ENCODE results near the gene TTLL7. TPM values are rescaled to one million over a fixed set of nuclear protein-coding genes. Genes with fewer than 3 reads are reported as not detected.

TTLL7 gene
- total RNA-seq, 2 experiments from 2014 or later, result not detected

DNA sequence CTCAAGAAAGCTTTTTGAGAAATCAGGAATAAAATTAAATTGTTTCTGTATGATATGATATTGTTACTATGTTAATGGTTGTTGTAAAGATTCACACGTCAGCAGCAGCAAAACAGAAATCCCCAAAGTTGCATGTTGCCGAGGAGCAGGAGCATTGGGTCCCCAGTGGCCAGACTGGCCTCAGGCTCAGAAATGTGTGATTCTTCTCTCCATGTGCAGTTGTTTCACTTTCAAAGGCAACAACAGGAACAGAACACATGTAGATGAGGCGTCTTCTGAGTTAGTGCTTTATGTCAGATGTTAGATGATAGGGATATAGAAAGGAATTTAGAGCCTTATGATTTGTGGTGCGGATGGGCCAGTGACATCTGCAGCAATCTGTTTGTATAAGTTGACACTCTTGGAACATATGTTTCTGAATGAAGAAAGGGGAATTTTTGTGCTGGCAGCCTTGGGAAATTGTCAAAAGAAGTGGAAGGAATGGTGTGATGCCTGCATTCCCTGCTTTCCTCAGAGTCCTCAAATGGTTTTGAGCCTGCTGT, 2.1 kb upstream of the TTLL7 start:
- no peak overlapping the region for H3K27ac Mint-ChIP-seq
- Histone ChIP-seq H3K4me3 (ENCODE audit: low read length) (no peak overlapping the region), H3K4me1 (ENCODE audit: insufficient read depth, low read length) (peaks cover 18% of the 10 kb centered on the region), H3K27ac (ENCODE audit: low read depth in 1 of 2, low read length in 2 of 2) (no peak overlapping the region), H3K27me3 (ENCODE audit: control insufficient read depth in 1 of 2, insufficient read depth in 2 of 2, low read length in 2 of 2) (peaks cover 34 to 48% of the 10 kb centered on the region in 2 experiments), H3K9me3 (ENCODE audit: control insufficient read depth in 1 of 2, insufficient read depth in 1 of 2, low read length in 2 of 2) (peaks cover 0 to 8% of the 10 kb centered on the region in 2 experiments), H3K36me3 (ENCODE audit: insufficient read depth, low read length) (no peaks in the 10 kb centered on the region)
- no peak overlapping the region for H3K4me3 Mint-ChIP-seq
- no peaks in the 10 kb centered on the region for H3K36me3 Mint-ChIP-seq (ENCODE audit: low read depth)
- ChIA-PET CTCF (no interaction called here), POLR2A (no interaction called here)
- ATAC-seq (ENCODE audit: poor library complexity), result no peak
- TF ChIP-seq, protein P1, sequence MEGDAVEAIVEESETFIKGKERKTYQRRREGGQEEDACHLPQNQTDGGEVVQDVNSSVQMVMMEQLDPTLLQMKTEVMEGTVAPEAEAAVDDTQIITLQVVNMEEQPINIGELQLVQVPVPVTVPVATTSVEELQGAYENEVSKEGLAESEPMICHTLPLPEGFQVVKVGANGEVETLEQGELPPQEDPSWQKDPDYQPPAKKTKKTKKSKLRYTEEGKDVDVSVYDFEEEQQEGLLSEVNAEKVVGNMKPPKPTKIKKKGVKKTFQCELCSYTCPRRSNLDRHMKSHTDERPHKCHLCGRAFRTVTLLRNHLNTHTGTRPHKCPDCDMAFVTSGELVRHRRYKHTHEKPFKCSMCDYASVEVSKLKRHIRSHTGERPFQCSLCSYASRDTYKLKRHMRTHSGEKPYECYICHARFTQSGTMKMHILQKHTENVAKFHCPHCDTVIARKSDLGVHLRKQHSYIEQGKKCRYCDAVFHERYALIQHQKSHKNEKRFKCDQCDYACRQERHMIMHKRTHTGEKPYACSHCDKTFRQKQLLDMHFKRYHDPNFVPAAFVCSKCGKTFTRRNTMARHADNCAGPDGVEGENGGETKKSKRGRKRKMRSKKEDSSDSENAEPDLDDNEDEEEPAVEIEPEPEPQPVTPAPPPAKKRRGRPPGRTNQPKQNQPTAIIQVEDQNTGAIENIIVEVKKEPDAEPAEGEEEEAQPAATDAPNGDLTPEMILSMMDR (IDR thresholded peaks at IDR 0.05), result no peak
- peaks cover 82% of the 10 kb centered on the region for H3K27me3 Mint-ChIP-seq
- H3K4me1 Mint-ChIP-seq (ENCODE audit: low read depth), result peaks cover 18% of the 10 kb centered on the region
- no peak for DNase-seq
- intact Hi-C loops (cut with DNase I, micrococcal nuclease), result no loop called here
- H3K9me3 Mint-ChIP-seq, result no peaks in the 10 kb centered on the region

DNA sequence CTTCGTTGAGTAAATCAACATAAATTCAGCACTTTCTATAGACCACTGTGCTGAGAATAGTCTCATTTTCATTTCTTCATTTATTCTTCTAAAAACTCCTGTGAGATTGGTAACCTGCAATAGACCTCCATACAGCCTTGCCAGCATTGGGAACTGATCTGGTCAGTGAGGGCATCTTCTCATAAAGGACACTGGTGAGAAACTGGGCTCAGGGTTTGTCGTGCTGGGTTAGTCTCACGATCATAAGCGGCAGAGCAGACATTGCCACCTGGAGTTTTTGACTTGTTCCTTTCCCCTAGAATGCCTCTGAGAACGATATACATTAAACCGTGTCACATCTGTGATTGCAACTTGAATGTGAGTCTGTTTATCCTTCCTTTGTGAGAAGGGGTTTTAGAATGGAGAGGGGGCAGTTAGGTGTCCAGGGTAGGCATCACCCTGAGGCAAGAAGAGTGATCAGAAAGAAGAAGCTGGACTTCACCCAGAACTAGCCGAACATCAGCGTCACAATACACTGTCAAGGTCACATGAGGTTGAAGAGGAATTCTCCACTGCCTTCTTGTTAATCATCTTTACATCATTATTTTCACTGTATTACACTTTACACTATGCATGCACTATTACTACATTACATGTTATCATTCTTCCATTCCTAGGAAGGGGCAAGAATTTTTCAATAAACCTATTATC, 1.4 kb upstream of the TTLL7 start:
- peak overlapping the region; percentile 34 for H3K4me3 Mint-ChIP-seq
- ChIA-PET CTCF (no interaction called here), POLR2A (no interaction called here)
- no peak overlapping the region for H3K27ac Mint-ChIP-seq
- Histone ChIP-seq H3K4me3 (ENCODE audit: low read length) (no peak overlapping the region), H3K4me1 (ENCODE audit: insufficient read depth, low read length) (peaks cover 18% of the 10 kb centered on the region), H3K27me3 (ENCODE audit: control insufficient read depth in 1 of 2, insufficient read depth in 2 of 2, low read length in 2 of 2) (peaks cover 34 to 50% of the 10 kb centered on the region in 2 experiments), H3K36me3 (ENCODE audit: insufficient read depth, low read length) (no peaks in the 10 kb centered on the region), H3K9me3 (ENCODE audit: control insufficient read depth in 1 of 2, insufficient read depth in 1 of 2, low read length in 2 of 2) (peaks cover 0 to 8% of the 10 kb centered on the region in 2 experiments), H3K27ac (ENCODE audit: low read depth in 1 of 2, low read length in 2 of 2) (no peak overlapping the region)
- no peaks in the 10 kb centered on the region for H3K9me3 Mint-ChIP-seq
- H3K27me3 Mint-ChIP-seq, result peaks cover 76% of the 10 kb centered on the region
- DNase-seq (no peak), ATAC-seq (ENCODE audit: poor library complexity) (no peak)
- TF ChIP-seq, protein P1 (IDR thresholded peaks at IDR 0.05), result no peak
- H3K4me1 Mint-ChIP-seq (ENCODE audit: low read depth), result peaks cover 18% of the 10 kb centered on the region
- intact Hi-C loops (cut with DNase I, micrococcal nuclease), result no loop called here
- no peaks in the 10 kb centered on the region for H3K36me3 Mint-ChIP-seq (ENCODE audit: low read depth)

DNA sequence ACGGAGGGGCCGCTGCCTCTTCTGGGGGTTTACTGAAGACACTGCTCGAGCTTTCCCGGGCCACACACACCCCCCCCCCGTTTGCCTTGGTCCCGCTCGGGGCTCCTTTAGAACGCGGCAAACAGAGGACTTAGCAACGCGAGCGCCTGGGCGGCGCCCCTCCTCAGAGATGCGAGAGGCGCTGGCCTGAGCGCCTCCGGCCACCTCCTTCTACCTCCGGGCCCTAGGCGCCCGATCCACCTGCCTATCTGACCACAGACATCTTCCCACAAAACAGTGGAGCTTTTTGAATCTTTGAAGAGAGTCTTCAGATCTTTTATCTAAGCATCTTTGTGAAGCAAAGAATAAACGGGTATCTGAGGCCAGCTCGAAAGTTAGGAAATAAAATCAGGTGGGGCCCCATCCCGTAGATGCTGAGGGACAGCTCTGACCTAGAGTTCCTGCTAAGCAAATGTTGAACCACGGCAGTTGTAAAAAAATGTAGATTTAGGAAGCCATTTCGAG, 436 bp upstream of the TTLL7 start:
- intact Hi-C loops (cut with DNase I, micrococcal nuclease), result no loop called here
- CTCF ChIA-PET, result no interaction called here

More for the DNA sequence above, 436 bp upstream of the TTLL7 start:
- Mint-ChIP-seq H3K9me3 (no peaks in the 10 kb centered on the region), H3K27ac (no peak overlapping the region), H3K4me3 (peak overlapping the region; percentile 84), H3K27me3 (peaks cover 74% of the 10 kb centered on the region), H3K36me3 (ENCODE audit: low read depth) (no peaks in the 10 kb centered on the region), H3K4me1 (ENCODE audit: low read depth) (peaks cover 18% of the 10 kb centered on the region)
- Histone ChIP-seq H3K9me3 (ENCODE audit: control insufficient read depth in 1 of 2, insufficient read depth in 1 of 2, low read length in 2 of 2) (peaks cover 0 to 8% of the 10 kb centered on the region in 2 experiments), H3K4me3 (ENCODE audit: low read length) (peak overlapping the region; percentile 59), H3K27me3 (ENCODE audit: control insufficient read depth in 1 of 2, insufficient read depth in 2 of 2, low read length in 2 of 2) (peaks cover 37 to 56% of the 10 kb centered on the region in 2 experiments), H3K27ac (ENCODE audit: low read depth in 1 of 2, low read length in 2 of 2) (no peak overlapping the region), H3K4me1 (ENCODE audit: insufficient read depth, low read length) (peaks cover 18% of the 10 kb centered on the region), H3K36me3 (ENCODE audit: insufficient read depth, low read length) (no peaks in the 10 kb centered on the region)
- peak; percentile 59 for ATAC-seq (ENCODE audit: poor library complexity)
- DNase-seq, result peak in 4 of 14 experiments; percentile 7 to 58 (median 41)
- TF ChIP-seq, protein P1 (IDR thresholded peaks at IDR 0.05), result no peak
- POLR2A ChIA-PET, result no interaction called here

All from CD4-positive, alpha-beta T cell (primary cell).